Stimulated activated CD4-positive, alpha-beta T cell treated with anti-CD3 and anti-CD28 coated beads, Interleukin-2, amount 100 ng/mL, for 24 hours (primary cell): Measurements from ENCODE around the gene DENND1A.
"Not testable (repeated sequence)": the region's sequence is repeated elsewhere in the genome, so short reads cannot be mapped to it uniquely, and the experiment has no call there.

Experiments
- DNase-seq, 2 donors: peaks; one replicate each; pipeline ENCODE4 v3.0.0-alpha.2; 2020

The DENND1A gene

GRCh38 chr9:123642291-123643278, 287.3 kb downstream of the DENND1A start:
- DNase-seq: no peak

GRCh38 chr9:123640792-123641222, 289.1 kb downstream of the DENND1A start:
- no peak for DNase-seq

GRCh38 chr9:123639743-123640142, 290.2 kb downstream of the DENND1A start:
- DNase-seq: no peak

GRCh38 chr9:123637945-123638634, 291.8 kb downstream of the DENND1A start:
- no peak for DNase-seq

- DNase-seq: no peak
These were observed 292.4 kb downstream of the DENND1A start for GRCh38 chr9:123637606-123637944.

- DNase-seq: not testable (repeated sequence)
These were observed 293.1 kb downstream of the DENND1A start for GRCh38 chr9:123636805-123637204.

- DNase-seq: no peak
These were observed 298.1 kb downstream of the DENND1A start for GRCh38 chr9:123631862-123632261.

- DNase-seq: no peak
These were observed 299.7 kb downstream of the DENND1A start for GRCh38 chr9:123630233-123630632.

GRCh38 chr9:123629531-123629930, 300.4 kb downstream of the DENND1A start:
- DNase-seq: no peak

- DNase-seq: no peak
These were observed 307.1 kb downstream of the DENND1A start for GRCh38 chr9:123622711-123623241.

GRCh38 chr9:123620239-123620638, 309.7 kb downstream of the DENND1A start:
- no peak for DNase-seq

GRCh38 chr9:123617952-123618678, 311.8 kb downstream of the DENND1A start:
- no peak for DNase-seq

- DNase-seq: no peak
These were observed 312.6 kb downstream of the DENND1A start for GRCh38 chr9:123617286-123617685.

GRCh38 chr9:123616707-123617106, 313.2 kb downstream of the DENND1A start:
- no peak for DNase-seq

- DNase-seq: no peak
These were observed 314.5 kb downstream of the DENND1A start for GRCh38 chr9:123615381-123615780.

GRCh38 chr9:123614306-123615263, 315.3 kb downstream of the DENND1A start:
- no peak for DNase-seq

GRCh38 chr9:123611226-123611625, 318.7 kb downstream of the DENND1A start:
- DNase-seq: no peak

GRCh38 chr9:123609844-123610243, 320.1 kb downstream of the DENND1A start:
- no peak for DNase-seq

- no peak for DNase-seq
These were observed 321.8 kb downstream of the DENND1A start for GRCh38 chr9:123608104-123608503.

- DNase-seq: no peak
These were observed 322.4 kb downstream of the DENND1A start for GRCh38 chr9:123607479-123607878.

- DNase-seq: no peak
These were observed 323.8 kb downstream of the DENND1A start for GRCh38 chr9:123606141-123606540.

- no peak for DNase-seq
These were observed 324.6 kb downstream of the DENND1A start for GRCh38 chr9:123605286-123605685.
